Liver (tissue), 3 donors: ENCODE results near the gene ZNF496.

Source experiments
- JUND ChIP-seq, 2 donors: IDR thresholded peaks; 2 replicates each; pipeline ENCODE4 v1.6.1; 2016; ENCODE audit warnings: antibody characterized with exemption in 2 of 2
- MAX ChIP-seq: IDR thresholded peaks from 2 replicates; pipeline ENCODE4 v1.6.1; 2016; ENCODE audit warnings: antibody characterized with exemption
- RAD21 ChIP-seq, 2 donors: IDR thresholded peaks; 2 replicates each; pipeline ENCODE4 v1.6.1; 2016; ENCODE audit warnings: antibody characterized with exemption in 2 of 2, mild to moderate bottlenecking in 2 of 2
- SP1 ChIP-seq: IDR thresholded peaks from 2 replicates; pipeline ENCODE4 v1.6.1; 2018; ENCODE audit warnings: antibody characterized with exemption, mild to moderate bottlenecking
- TAF1 ChIP-seq: conservative IDR thresholded peaks from 2 replicates; pipeline ENCODE4 v1.6.1; 2016; ENCODE audit warnings: antibody characterized with exemption, mild to moderate bottlenecking
- YY1 ChIP-seq: IDR thresholded peaks from 2 replicates; pipeline ENCODE4 v1.6.1; 2016; ENCODE audit warnings: antibody characterized with exemption, mild to moderate bottlenecking
- ZBTB33 ChIP-seq: IDR thresholded peaks from 2 replicates; pipeline ENCODE4 v1.6.1; 2016; ENCODE audit warnings: antibody characterized with exemption
- TF ChIP-seq, protein P1 (sequence below): fragments of 150-350 bp; IDR thresholded peaks from 2 replicates; pipeline ENCODE4 v1.5.1; 2017; ENCODE audit warnings: improper control_type of control experiment, low read depth, low read length; ENCODE audit not compliant: missing input control
- TF ChIP-seq, protein P2 (sequence below): IDR thresholded peaks from 2 replicates; pipeline ENCODE4 v1.6.1; 2016; ENCODE audit warnings: antibody characterized with exemption, mild to moderate bottlenecking
- donor health status: healthy.
- donor health status: healthy.

- TF ChIP-seq, protein P1, sequence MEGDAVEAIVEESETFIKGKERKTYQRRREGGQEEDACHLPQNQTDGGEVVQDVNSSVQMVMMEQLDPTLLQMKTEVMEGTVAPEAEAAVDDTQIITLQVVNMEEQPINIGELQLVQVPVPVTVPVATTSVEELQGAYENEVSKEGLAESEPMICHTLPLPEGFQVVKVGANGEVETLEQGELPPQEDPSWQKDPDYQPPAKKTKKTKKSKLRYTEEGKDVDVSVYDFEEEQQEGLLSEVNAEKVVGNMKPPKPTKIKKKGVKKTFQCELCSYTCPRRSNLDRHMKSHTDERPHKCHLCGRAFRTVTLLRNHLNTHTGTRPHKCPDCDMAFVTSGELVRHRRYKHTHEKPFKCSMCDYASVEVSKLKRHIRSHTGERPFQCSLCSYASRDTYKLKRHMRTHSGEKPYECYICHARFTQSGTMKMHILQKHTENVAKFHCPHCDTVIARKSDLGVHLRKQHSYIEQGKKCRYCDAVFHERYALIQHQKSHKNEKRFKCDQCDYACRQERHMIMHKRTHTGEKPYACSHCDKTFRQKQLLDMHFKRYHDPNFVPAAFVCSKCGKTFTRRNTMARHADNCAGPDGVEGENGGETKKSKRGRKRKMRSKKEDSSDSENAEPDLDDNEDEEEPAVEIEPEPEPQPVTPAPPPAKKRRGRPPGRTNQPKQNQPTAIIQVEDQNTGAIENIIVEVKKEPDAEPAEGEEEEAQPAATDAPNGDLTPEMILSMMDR: no peak
- TF ChIP-seq JUND (IDR thresholded peaks at IDR 0.05): no peak
- no peak for TF ChIP-seq YY1
- no peak for TF ChIP-seq RAD21 (IDR thresholded peaks at IDR 0.05)
- no peak for TF ChIP-seq TAF1
- no peak for TF ChIP-seq MAX
- TF ChIP-seq ZBTB33: no peak
- TF ChIP-seq SP1: no peak
- TF ChIP-seq, protein P2, sequence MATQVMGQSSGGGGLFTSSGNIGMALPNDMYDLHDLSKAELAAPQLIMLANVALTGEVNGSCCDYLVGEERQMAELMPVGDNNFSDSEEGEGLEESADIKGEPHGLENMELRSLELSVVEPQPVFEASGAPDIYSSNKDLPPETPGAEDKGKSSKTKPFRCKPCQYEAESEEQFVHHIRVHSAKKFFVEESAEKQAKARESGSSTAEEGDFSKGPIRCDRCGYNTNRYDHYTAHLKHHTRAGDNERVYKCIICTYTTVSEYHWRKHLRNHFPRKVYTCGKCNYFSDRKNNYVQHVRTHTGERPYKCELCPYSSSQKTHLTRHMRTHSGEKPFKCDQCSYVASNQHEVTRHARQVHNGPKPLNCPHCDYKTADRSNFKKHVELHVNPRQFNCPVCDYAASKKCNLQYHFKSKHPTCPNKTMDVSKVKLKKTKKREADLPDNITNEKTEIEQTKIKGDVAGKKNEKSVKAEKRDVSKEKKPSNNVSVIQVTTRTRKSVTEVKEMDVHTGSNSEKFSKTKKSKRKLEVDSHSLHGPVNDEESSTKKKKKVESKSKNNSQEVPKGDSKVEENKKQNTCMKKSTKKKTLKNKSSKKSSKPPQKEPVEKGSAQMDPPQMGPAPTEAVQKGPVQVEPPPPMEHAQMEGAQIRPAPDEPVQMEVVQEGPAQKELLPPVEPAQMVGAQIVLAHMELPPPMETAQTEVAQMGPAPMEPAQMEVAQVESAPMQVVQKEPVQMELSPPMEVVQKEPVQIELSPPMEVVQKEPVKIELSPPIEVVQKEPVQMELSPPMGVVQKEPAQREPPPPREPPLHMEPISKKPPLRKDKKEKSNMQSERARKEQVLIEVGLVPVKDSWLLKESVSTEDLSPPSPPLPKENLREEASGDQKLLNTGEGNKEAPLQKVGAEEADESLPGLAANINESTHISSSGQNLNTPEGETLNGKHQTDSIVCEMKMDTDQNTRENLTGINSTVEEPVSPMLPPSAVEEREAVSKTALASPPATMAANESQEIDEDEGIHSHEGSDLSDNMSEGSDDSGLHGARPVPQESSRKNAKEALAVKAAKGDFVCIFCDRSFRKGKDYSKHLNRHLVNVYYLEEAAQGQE: no peak
These were observed 15.0 kb downstream of the ZNF496 start for GRCh38 chr1:247316590-247317197.
